ENCODE results near the gene TRAM2. TPM values are rescaled to one million over a fixed set of nuclear protein-coding genes. Genes with fewer than 3 reads are reported as not detected.

Gene TRAM2
- total and polyA plus RNA-seq, 4 donors = 7.3 to 20.3 (median 13.0) TPM

DNA sequence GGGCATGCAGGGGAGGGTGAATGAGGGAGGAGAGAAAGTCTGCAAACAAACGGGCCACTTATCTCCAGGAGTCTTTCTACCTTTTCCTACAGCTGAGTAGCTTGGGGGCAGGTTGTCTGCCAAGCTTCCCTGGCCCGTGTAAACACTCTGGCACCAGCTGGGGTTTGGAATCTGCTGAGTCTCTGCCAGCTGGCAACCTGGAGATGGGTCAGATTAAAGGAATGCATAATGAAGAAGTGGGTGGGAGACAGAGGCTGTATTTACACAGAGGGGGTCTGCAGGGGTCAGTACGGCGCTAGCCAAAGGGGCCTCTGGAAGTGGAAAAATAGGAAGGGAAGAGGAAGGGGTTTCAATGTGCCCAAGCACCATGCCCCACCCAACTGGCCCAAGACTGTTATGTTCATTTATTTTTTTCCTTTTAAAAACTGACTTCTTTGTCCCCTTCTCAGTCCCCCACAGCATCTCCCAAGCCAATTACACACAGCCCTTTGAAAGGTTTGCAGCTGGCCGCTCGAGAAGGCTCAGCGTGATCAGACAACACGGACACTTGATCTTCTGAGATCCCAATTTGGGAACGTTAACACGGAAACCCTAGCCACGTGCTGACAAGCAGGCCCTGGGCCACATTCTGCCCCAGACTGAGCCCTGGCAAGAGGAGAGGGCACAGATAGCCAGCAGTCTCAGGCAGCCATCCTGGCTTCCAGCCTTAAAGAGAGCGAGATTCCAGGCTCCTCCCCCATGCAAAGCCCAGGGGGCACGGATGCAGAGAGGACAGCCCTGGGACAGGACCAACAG lies 25.2 kb downstream of the TRAM2 start:
- H3K9ac ChIP-seq (ENCODE audit: low read depth in 1 of 2, low read length in 2 of 2) = no peak overlapping the region
- 25% methylated on average over 13 of the region's 13 CpGs for whole genome bisulfite sequencing
- H3K27me3 ChIP-seq (ENCODE audit: control insufficient read depth in 4 of 4, insufficient read depth in 4 of 4, low read length in 3 of 4) = no peaks in the 10 kb centered on the region
- no peak for DNase-seq (ENCODE audit: low spot score)
- no peak overlapping the region for H3K4me3 ChIP-seq (ENCODE audit: low read depth in 1 of 3, low read length in 3 of 3)
- peaks cover 21 to 53% (median 41%) of the 10 kb centered on the region in 4 donors for H3K4me1 ChIP-seq (ENCODE audit: control insufficient read depth in 4 of 4, insufficient read depth in 4 of 4, low read length in 3 of 4)
- no peaks in the 10 kb centered on the region for H3K9me3 ChIP-seq (ENCODE audit: control insufficient read depth in 4 of 4, low read length in 3 of 4)
- H3K36me3 ChIP-seq (ENCODE audit: control insufficient read depth in 4 of 4, insufficient read depth in 3 of 4, low read depth in 1 of 4, low read length in 3 of 4) = no peaks in the 10 kb centered on the region
- peak overlapping the region; percentile 71 to 73 for H3K27ac ChIP-seq (ENCODE audit: low read depth in 1 of 2, low read length in 2 of 2)
- TF ChIP-seq HNF4G (IDR thresholded peaks at IDR 0.05) = no peak
- peak; percentile 21 for TF ChIP-seq FOXA1 (IDR thresholded peaks at IDR 0.05)
- no peak for TF ChIP-seq EGR1 (IDR thresholded peaks at IDR 0.05; ENCODE audit: low read depth in 2 of 2)
- TF ChIP-seq SP1 (IDR thresholded peaks at IDR 0.05) = peak; percentile 27
- TF ChIP-seq TAF1 (conservative IDR thresholded peaks at IDR 0.05) = no peak
- TF ChIP-seq, protein P1, sequence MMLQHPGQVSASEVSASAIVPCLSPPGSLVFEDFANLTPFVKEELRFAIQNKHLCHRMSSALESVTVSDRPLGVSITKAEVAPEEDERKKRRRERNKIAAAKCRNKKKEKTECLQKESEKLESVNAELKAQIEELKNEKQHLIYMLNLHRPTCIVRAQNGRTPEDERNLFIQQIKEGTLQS (IDR thresholded peaks at IDR 0.05) = no peak
- peak; percentile 36 for TF ChIP-seq YY1 (IDR thresholded peaks at IDR 0.05)
- TF ChIP-seq JUND (IDR thresholded peaks at IDR 0.05) = no peak
- no peak for TF ChIP-seq GABPA (IDR thresholded peaks at IDR 0.05 in 1 of 2, conservative IDR thresholded peaks at IDR 0.05 in 1 of 2)
- TF ChIP-seq, protein P2, sequence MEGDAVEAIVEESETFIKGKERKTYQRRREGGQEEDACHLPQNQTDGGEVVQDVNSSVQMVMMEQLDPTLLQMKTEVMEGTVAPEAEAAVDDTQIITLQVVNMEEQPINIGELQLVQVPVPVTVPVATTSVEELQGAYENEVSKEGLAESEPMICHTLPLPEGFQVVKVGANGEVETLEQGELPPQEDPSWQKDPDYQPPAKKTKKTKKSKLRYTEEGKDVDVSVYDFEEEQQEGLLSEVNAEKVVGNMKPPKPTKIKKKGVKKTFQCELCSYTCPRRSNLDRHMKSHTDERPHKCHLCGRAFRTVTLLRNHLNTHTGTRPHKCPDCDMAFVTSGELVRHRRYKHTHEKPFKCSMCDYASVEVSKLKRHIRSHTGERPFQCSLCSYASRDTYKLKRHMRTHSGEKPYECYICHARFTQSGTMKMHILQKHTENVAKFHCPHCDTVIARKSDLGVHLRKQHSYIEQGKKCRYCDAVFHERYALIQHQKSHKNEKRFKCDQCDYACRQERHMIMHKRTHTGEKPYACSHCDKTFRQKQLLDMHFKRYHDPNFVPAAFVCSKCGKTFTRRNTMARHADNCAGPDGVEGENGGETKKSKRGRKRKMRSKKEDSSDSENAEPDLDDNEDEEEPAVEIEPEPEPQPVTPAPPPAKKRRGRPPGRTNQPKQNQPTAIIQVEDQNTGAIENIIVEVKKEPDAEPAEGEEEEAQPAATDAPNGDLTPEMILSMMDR (IDR thresholded peaks at IDR 0.05; ENCODE audit: low read depth, low read length, missing input control) = no peak
- TF ChIP-seq RAD21 (IDR thresholded peaks at IDR 0.05) = peak in 1 of 2 donors; percentile 35
- TF ChIP-seq HNF4A (conservative IDR thresholded peaks at IDR 0.05) = peak; percentile 41 to 53
- TF ChIP-seq, protein P3, sequence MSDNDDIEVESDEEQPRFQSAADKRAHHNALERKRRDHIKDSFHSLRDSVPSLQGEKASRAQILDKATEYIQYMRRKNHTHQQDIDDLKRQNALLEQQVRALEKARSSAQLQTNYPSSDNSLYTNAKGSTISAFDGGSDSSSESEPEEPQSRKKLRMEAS (IDR thresholded peaks at IDR 0.05) = peak; percentile 50
- TF ChIP-seq, protein P4, sequence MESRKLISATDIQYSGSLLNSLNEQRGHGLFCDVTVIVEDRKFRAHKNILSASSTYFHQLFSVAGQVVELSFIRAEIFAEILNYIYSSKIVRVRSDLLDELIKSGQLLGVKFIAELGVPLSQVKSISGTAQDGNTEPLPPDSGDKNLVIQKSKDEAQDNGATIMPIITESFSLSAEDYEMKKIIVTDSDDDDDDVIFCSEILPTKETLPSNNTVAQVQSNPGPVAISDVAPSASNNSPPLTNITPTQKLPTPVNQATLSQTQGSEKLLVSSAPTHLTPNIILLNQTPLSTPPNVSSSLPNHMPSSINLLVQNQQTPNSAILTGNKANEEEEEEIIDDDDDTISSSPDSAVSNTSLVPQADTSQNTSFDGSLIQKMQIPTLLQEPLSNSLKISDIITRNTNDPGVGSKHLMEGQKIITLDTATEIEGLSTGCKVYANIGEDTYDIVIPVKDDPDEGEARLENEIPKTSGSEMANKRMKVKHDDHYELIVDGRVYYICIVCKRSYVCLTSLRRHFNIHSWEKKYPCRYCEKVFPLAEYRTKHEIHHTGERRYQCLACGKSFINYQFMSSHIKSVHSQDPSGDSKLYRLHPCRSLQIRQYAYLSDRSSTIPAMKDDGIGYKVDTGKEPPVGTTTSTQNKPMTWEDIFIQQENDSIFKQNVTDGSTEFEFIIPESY (IDR thresholded peaks at IDR 0.05) = peak; percentile 27
- TF ChIP-seq RXRA (IDR thresholded peaks at IDR 0.05) = peak in 1 of 2 donors; percentile 23
- peak; percentile 11 for TF ChIP-seq NR2F2 (IDR thresholded peaks at IDR 0.05)
- TF ChIP-seq, protein P5, sequence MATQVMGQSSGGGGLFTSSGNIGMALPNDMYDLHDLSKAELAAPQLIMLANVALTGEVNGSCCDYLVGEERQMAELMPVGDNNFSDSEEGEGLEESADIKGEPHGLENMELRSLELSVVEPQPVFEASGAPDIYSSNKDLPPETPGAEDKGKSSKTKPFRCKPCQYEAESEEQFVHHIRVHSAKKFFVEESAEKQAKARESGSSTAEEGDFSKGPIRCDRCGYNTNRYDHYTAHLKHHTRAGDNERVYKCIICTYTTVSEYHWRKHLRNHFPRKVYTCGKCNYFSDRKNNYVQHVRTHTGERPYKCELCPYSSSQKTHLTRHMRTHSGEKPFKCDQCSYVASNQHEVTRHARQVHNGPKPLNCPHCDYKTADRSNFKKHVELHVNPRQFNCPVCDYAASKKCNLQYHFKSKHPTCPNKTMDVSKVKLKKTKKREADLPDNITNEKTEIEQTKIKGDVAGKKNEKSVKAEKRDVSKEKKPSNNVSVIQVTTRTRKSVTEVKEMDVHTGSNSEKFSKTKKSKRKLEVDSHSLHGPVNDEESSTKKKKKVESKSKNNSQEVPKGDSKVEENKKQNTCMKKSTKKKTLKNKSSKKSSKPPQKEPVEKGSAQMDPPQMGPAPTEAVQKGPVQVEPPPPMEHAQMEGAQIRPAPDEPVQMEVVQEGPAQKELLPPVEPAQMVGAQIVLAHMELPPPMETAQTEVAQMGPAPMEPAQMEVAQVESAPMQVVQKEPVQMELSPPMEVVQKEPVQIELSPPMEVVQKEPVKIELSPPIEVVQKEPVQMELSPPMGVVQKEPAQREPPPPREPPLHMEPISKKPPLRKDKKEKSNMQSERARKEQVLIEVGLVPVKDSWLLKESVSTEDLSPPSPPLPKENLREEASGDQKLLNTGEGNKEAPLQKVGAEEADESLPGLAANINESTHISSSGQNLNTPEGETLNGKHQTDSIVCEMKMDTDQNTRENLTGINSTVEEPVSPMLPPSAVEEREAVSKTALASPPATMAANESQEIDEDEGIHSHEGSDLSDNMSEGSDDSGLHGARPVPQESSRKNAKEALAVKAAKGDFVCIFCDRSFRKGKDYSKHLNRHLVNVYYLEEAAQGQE (IDR thresholded peaks at IDR 0.05) = no peak
- peak; percentile 25 for TF ChIP-seq FOXA2 (IDR thresholded peaks at IDR 0.05)

All from liver (tissue), 9 donors.